NOMO-1 (cell line): ENCODE results near the gene SLC24A3.

ENCODE experiments used
- DNase-seq, 2 experiments: peaks; one replicate each; lab custom pipeline; 2025; ENCODE audit not compliant: unreplicated experiment in 2 of 2; lab: John Stamatoyannopoulos, UW

Gene SLC24A3

DNA sequence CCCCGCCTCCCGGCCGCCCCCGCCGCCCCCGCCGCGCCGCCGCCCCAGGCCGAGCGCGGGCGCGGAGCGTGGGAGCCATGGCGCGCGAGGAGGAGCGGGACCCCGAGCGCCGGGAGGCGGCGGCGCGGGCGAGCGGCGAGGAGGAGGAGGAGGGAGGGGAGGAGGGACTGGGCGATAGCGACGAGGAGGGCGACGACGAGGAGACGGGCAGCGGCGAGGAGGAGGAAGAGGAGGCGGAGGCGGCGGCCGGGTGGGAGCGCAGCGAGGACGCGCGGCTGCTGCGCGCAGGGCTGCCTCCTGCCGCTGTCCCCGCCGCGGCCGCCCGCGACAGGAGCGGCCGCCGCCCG is at the start of gene SLC24A3:
SLC24A3 (plus strand) TSS at position 174 of the 347 bp plus-strand sequence.
- DNase-seq, result no peak

- no peak for DNase-seq
These were observed 42.3 kb upstream of the SLC24A3 start for GRCh38 chr20:19170148-19170547.

- DNase-seq, result no peak
These were observed 39.8 kb upstream of the SLC24A3 start for GRCh38 chr20:19172637-19173036.

DNA sequence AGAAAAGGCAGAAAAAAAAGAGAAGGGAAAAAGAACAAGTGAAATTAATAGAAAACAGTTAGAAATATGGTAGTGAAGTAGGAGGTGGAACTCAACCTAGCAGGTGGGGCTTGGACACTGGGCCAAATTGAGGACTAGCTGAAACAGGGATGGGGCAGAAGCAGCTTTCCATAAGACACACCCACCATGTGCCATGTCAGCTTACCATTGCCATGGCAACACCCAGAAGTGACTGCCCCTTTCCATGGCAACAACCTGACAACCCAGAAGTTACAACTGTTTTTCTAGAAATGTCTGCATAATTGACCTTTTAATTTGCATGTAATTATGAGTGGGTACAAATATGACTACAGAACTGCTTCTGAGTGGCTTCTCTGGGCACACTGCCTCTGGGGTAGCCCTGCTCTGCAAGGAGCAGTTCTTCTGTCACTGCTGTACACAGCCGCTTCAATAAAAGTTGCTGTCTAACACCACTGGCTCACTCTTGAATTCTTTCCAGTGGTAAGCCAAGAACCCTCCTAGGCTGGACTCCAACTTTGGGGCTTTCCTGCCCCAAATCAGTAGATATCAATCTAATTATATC is 35.9 kb upstream of the SLC24A3 start:
- DNase-seq, result no peak

DNA sequence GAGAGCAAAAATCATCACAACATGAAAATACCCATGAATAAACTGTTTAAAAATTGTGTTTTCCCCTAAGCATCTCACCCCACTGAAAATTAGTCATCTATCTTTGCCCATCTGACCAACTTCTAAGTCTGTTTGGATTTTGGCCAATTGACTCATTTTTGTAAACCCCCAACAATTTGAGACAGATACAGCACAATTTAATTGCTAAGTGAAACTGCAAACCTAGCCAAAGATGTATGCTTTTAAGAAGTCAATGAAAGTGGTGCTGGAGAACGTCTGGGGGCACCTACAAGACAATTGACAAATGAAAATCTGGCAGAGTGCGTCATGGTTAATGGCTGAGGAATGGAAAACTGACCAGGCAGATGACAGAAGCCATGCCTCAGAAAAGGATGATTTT is 30.9 kb upstream of the SLC24A3 start:
- DNase-seq, result no peak

DNA sequence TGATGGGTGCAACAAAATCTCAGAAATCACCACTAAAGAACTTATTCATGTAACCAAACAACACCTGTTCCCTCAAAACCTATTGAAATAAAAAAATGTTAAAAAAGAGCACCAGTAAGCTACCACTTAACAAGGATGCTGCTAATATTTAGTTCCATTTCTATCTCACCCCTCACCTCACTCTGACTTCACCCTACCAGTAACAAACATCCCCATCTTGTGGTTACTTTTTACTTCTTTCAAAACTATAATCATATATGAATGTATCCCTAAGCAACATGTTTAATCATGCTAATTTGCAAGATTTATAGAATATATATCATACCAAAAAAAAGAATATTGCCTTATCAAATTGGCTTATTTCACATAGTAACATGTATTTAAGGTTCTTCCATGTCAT is 27.4 kb upstream of the SLC24A3 start:
- no peak for DNase-seq

DNA sequence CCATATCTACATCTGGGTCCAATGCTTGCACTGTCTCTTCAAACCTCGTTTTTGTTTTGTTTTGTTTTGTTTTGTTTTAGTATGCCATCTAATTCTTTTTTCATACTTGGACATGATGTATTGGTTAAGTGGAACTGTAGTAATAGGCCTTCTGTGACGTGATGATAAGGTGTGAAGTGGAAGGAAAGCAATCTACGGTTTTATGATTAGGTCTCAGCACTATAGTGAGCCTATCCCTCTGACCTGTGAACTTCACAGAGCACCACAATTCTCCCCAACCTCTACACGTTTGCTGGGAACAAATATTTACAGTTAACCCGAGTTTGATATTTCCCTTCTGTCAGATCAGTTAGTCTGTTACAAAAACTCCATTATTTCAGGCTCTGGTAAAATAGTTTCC is 19.1 kb upstream of the SLC24A3 start:
- no peak for DNase-seq

DNA sequence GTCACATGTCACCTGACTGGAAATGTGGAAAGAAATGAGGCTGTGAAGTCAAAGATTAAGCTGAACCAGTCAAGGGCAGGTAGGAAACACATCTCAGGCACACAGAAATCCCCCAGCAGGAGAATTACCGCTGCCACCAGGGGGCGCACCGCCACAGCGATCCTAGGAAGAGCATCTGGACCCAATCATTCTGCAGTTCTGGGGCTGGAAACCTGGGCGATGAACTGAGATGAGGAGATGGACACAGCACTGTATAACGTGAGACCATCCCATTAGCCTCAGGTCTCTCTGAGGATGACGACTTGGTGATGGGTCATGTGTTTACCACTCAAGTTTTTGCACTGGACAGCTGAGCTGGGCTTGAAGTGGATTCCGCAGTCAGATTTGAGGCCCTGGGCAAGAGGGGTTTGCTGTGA is 6.5 kb upstream of the SLC24A3 start:
- peak; percentile 17 to 36 for DNase-seq

GRCh38 chr20:19207541-19207940 is 4.9 kb upstream of the SLC24A3 start:
- DNase-seq, result no peak

DNA sequence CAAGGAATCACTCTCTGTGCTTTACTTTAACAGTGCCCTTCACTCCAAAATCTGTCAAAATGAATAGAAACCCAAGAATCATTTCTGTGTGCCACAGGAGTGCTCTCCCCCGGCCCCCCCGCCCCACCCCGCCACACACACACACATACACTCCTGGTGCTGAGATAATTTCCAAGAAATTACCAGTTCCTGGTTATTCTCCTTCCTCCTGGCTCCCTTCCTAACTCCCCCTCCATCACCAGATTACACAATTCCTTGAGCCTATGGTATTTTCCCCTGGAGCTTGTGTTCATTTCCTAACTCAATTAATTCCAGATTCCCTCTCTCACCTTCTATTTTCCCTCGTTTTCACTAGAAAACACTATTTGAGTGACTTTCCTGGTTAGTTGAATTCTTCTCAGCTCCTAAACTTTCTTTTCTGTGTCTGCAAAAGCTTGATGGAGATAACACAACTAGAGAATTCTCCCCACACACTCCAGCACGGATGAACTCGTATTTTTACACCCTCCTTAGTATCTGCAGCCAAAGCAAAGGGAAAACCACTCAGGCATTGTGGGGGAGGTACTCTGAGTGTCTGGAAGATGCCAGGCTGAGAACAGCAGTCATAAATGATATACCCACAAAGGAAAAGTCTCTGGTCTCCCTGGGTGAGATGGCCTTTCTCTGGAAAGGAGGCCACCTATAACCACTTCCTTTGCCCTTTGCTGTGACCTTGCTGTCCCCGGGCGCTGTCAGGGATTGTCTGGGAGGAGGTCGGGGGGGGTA is 1.9 kb upstream of the SLC24A3 start:
- DNase-seq, result no peak

GRCh38 chr20:19211252-19211651 is 1.2 kb upstream of the SLC24A3 start:
- no peak for DNase-seq

DNA sequence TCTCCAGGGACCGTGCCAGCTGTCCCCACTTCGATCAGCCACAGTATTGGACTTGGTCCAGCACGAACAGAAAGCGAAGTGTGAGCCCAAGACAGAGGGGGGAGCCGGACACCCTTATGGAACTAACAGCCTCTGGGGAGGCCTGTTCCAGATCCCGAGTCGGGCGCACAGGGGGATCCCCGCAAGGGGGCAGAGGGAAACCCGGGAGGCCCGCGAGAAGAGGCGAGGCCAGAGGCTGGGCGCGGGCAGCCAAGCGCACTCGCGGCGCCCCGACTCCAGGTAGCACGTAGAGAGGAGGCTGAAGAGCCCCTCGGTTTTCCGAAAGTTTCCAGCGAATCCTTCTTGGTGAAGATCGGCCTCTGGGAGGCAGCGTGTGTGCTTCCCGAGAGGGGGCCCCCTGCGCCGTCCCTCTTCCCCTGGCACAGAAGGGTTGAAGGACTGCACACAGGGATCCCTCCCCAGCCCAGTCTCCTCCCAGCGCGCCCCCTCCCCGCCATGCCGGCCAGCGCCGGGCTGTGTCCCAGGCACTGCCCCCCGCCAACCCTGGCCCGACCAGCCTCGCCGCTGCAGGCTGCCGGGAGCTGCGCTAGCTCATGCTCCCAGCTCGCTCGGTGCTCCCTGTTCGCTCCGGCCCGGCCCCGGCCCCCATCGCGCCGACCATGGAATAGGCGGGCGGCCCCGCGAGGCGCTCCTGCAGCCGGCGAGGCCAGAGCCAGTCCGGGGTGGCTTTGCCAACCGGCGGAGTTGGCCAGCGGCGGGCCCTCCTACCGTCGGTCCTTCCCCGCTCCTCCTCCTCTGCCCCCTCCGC is 577 bp upstream of the SLC24A3 start:
- no peak for DNase-seq

DNA sequence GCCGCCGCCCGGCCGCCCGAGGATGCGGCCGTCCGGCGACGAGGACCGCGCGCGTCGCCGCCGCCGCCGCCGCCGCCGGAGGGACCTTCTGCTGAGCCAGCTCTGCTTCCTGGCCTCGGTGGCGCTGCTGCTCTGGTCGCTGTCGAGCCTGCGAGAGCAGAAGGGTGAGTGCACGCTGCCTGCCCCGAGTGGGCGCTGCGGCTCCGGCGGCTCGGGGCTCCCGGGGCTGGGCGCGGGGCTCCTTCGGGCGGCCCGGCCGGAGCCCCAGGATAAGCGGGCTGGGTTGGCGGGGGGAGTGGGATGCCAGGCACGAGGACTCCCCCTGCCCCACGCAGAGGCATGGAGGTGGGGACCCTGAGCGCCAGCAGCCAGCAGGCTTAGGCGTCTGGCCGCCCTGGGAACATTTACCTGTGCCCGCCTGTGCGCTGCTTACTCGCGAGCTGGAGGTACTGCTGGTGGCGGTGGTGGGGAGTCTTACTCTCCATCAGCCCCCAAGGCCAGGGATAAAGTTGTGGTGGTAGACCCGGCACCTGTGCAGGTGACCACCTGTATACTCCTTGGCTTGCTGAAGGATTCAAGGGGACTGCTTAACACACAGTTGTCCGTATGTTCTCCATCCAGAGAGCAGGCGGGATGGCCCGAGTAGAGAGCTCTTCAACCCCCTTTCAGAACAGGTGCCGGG is 520 bp downstream of the SLC24A3 start:
- DNase-seq, result peak; percentile 73 to 84

DNA sequence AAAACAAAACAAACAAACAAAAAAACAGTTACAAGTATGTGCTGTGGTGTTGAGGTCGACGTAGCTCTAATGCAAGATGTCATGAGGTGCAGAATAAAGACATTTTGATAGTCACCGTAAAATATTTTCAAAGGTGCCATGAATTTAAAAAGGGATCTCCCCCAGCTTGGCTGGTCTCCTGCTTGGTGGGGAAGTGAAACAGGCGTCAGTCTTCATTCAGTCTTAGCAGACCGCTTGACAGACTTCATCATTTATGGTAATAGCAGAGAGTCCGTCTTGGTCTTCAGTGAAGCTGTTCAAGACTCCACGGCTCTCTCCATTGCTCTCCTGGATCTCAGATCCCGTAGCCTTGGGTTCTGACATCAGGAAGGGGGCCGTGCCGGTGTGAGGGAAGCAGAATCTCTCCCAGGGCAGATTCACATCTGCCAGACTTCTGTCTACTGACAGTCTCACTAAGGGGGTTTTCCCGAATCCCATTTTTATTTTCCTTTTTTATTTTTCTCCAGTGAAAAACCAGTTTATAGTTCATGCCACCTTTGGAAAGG is 1.6 kb downstream of the SLC24A3 start:
- peak; percentile 22 to 51 for DNase-seq

- DNase-seq, result no peak
These were observed 6.0 kb downstream of the SLC24A3 start for GRCh38 chr20:19218411-19218810.

- DNase-seq, result no peak
These were observed 10.1 kb downstream of the SLC24A3 start for GRCh38 chr20:19222520-19223040.

DNA sequence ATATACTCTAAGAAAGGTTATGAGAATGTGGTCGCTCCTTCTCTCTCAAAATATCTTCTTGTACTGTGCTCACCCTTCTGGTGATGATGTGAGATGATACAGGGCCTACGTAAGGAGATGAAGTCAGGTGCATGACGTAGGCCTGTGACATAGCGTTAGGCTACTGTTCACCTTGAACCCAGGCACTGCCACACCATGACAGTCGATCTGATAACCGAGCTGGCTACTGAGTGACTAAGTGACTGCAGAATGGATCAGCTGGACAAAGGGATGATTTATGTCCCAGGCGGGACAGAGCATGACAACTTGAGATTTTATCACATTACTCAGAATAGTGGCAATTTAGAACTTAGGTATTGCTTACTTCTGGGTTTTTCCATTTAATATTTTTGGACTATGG is 11.2 kb downstream of the SLC24A3 start:
- no peak for DNase-seq

DNA sequence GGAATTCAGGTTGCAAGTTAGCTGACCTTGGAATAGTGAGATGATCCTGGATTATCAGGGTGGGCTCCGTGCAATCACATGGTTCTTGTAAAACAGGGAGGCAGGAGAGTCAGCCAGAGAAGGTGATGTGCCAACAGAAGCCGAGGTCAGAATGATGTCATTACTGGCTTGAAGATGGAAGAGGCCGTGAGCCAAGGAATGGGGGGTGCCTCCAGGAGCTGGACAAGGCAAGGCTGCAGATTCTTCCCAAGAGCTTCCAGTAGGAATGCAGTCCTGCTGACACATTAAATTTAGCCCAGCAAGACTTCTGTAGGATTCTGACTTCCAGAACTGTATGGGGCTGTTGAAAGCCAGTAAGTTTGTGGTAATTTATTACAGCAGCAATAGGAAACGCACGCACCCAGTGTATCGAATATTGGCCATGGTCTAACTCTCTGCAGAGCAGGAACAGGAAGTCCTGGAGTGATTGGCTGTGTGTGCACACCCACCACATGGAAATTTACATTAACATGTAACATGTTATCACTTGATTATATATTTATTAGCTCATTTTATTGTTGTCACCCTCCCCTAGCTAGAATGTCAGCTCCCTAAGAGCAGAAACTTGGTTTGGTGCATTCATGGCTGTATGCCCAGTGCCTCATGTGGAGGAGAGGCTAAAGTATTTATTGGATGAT is 19.1 kb downstream of the SLC24A3 start:
- no peak for DNase-seq

GRCh38 chr20:19232997-19233794 is 20.8 kb downstream of the SLC24A3 start:
- peak in 1 of 2 experiments; percentile 62 for DNase-seq
